ENCODE results near the gene RXFP4. TPM values are rescaled to one million over a fixed set of nuclear protein-coding genes. Genes with fewer than 3 reads are reported as not detected.
A peak's percentile ranks its signal among the peaks of the same experiment; 100 is the strongest.

The RXFP4 gene
- total and polyA plus RNA-seq, 2 of the 13 experiments (the other 11 are each of a cell fraction or from before 2014, with no cell fraction given): 0.38 to 1.4 TPM

GRCh38 chr1:155976062-155976912 lies 34.8 kb downstream of the RXFP4 start (continued):
- TF ChIP-seq, protein P1, sequence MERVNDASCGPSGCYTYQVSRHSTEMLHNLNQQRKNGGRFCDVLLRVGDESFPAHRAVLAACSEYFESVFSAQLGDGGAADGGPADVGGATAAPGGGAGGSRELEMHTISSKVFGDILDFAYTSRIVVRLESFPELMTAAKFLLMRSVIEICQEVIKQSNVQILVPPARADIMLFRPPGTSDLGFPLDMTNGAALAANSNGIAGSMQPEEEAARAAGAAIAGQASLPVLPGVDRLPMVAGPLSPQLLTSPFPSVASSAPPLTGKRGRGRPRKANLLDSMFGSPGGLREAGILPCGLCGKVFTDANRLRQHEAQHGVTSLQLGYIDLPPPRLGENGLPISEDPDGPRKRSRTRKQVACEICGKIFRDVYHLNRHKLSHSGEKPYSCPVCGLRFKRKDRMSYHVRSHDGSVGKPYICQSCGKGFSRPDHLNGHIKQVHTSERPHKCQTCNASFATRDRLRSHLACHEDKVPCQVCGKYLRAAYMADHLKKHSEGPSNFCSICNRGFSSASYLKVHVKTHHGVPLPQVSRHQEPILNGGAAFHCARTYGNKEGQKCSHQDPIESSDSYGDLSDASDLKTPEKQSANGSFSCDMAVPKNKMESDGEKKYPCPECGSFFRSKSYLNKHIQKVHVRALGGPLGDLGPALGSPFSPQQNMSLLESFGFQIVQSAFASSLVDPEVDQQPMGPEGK (CRISPR knock-in tag; IDR thresholded peaks at IDR 0.05): peak; percentile 65
- TF ChIP-seq ZNF577 (CRISPR knock-in tag; IDR thresholded peaks at IDR 0.05; ENCODE audit: borderline replicate concordance, low read depth): no peak

GRCh38 chr1:155976913-155977689 lies 35.7 kb downstream of the RXFP4 start:
- peak overlapping the region; percentile 83 for H3K9ac ChIP-seq (ENCODE audit: insufficient read depth, low read depth, low read length)
- H3K36me3 ChIP-seq (replicated peaks in 1 of 2; ENCODE audit: control insufficient read depth in 1 of 2, insufficient read depth in 2 of 2, low read length in 2 of 2): peaks cover 0 to 3% of the 10 kb centered on the region in 2 experiments; a peak in 2 of 5 replicates
- WGBS (ENCODE audit: low lambda C conversion rate): 32% methylated on average over 5 of the region's 5 CpGs
- no peak for DNase-seq (ENCODE audit: low spot score)
- H3K4me1 ChIP-seq (ENCODE audit: insufficient read depth, low read length): peaks cover 83% of the 10 kb centered on the region
- peaks cover 49% of the 10 kb centered on the region for H3K79me2 ChIP-seq (ENCODE audit: insufficient read depth, low read length)
- H3K27me3 ChIP-seq (ENCODE audit: control insufficient read depth in 1 of 2, insufficient read depth in 2 of 2, low read length in 2 of 2): no peaks in the 10 kb centered on the region; a peak in 1 of 5 replicates
- no peak for FAIRE-seq
- no TSS peak for BruUV-seq (replicated peaks)
- in situ Hi-C loops (cut with HindIII; ENCODE audit: extremely low pct_ligation_motif_present, low pct_unique_long_range_greater_than_20kb): no loop called here
- CTCF ChIA-PET (ENCODE audit: low intra/inter-chr PET ratio, low total read pairs): no interaction called here
- peak overlapping the region; percentile 92 for H3K4me2 ChIP-seq (ENCODE audit: low read depth, low read length)
- ATAC-seq: peak; percentile 40
- H4K20me1 ChIP-seq (ENCODE audit: insufficient read depth, low read length): 0 out of 2 replicates have a peak, but pooled peaks cover 2% of the 10 kb centered on the region
- intact Hi-C loops (cut with micrococcal nuclease; ENCODE audit: unreplicated experiment): loop anchor here (5.0 kb wide), 1 partner anchor 35 kb away; the partner anchor contains the start of gene RXFP4
- peak overlapping the region; percentile 85 to 92 (median 90) for H3K4me3 ChIP-seq (replicated peaks in 1 of 3; ENCODE audit: insufficient read depth in 1 of 3, low read depth in 2 of 3, low read length in 3 of 3)
- no peak overlapping the region for H2AFZ ChIP-seq (ENCODE audit: low read length)
- peak overlapping the region; percentile 13 for H3K27ac ChIP-seq (ENCODE audit: extremely low read length, insufficient read depth, low read length)
- TF ChIP-seq TRIM24 (CRISPR knock-in tag; IDR thresholded peaks at IDR 0.05) (no peak), BORCS8-MEF2B (CRISPR knock-in tag; IDR thresholded peaks at IDR 0.05) (no peak), DMAP1 (CRISPR knock-in tag; IDR thresholded peaks at IDR 0.05) (no peak), NR2C2 (CRISPR knock-in tag; IDR thresholded peaks at IDR 0.05; ENCODE audit: borderline replicate concordance) (0 out of 2 replicates have a peak, but pooled peaks have one; percentile 11), NR2F6 (IDR thresholded peaks at IDR 0.05) (0 out of 2 replicates have a peak, but pooled peaks have one; percentile 9), NR2F6 (CRISPR knock-in tag; IDR thresholded peaks at IDR 0.05) (no peak)
- TF ChIP-seq, protein P2, sequence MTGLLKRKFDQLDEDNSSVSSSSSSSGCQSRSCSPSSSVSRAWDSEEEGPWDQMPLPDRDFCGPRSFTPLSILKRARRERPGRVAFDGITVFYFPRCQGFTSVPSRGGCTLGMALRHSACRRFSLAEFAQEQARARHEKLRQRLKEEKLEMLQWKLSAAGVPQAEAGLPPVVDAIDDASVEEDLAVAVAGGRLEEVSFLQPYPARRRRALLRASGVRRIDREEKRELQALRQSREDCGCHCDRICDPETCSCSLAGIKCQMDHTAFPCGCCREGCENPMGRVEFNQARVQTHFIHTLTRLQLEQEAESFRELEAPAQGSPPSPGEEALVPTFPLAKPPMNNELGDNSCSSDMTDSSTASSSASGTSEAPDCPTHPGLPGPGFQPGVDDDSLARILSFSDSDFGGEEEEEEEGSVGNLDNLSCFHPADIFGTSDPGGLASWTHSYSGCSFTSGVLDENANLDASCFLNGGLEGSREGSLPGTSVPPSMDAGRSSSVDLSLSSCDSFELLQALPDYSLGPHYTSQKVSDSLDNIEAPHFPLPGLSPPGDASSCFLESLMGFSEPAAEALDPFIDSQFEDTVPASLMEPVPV (CRISPR knock-in tag; IDR thresholded peaks at IDR 0.05): no peak
- TF ChIP-seq, protein P3, sequence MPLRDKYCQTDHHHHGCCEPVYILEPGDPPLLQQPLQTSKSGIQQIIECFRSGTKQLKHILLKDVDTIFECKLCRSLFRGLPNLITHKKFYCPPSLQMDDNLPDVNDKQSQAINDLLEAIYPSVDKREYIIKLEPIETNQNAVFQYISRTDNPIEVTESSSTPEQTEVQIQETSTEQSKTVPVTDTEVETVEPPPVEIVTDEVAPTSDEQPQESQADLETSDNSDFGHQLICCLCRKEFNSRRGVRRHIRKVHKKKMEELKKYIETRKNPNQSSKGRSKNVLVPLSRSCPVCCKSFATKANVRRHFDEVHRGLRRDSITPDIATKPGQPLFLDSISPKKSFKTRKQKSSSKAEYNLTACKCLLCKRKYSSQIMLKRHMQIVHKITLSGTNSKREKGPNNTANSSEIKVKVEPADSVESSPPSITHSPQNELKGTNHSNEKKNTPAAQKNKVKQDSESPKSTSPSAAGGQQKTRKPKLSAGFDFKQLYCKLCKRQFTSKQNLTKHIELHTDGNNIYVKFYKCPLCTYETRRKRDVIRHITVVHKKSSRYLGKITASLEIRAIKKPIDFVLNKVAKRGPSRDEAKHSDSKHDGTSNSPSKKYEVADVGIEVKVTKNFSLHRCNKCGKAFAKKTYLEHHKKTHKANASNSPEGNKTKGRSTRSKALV (CRISPR knock-in tag; IDR thresholded peaks at IDR 0.05): no peak
- H3K9me3 ChIP-seq (ENCODE audit: low read length): no peaks in the 10 kb centered on the region
- POLR2A ChIA-PET: interaction anchor here (1.2 to 13.5 kb wide), 6 partner anchors 9 to 153 kb away, joined by 3 to 390 read pairs (median 19); partner anchors contain the start of genes KHDC4 and RXFP4

Data from HepG2 (cell line).